Measurements from ENCODE around the gene KLHL29. TPM values are rescaled to one million over a fixed set of nuclear protein-coding genes. Genes with fewer than 3 reads are reported as not detected.

The KLHL29 gene
- total RNA-seq, 4 donors from 2014 or later, result 10.1 to 27.3 (median 15.7) TPM

DNA sequence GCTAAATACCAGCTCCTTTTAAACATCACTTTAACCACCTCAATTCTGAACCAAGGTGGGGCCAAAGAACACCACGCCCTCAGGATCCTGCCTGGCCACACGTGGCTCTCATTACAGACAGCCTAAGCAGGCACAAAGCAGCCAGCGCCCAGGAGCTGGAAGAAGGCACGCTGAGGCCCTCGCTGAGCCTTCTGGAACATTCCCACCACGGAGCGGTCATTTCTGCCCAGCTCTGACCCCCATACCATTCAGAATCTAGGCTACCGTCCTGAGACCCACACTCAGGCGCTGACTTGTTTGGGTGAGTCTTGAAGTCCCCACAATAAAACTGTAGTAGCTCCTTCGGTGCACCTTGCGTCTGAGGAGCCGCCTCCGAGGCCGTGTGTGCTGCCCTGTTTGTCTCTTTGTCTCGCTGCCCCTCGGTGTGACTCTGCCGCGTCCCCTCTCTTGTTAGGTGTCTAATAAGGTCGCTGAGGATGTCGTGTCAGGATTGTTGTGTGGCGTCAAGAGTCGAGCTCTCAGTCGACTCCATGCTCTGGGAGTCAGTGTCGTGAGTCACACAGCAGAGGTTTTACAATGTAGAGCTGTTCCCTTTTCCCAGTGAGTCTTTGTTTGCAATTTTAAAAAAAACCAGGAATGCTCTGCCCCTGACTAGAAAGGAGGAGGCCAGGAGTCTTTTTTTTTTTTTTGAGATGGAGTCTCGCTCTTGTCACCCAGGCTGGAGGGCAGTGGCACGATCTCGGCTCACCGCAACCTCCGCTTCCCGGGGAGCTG is 242.4 kb downstream of the KLHL29 start:
- TF ChIP-seq POLR2A (IDR thresholded peaks at IDR 0.05), result no peak
- TF ChIP-seq, protein P1, sequence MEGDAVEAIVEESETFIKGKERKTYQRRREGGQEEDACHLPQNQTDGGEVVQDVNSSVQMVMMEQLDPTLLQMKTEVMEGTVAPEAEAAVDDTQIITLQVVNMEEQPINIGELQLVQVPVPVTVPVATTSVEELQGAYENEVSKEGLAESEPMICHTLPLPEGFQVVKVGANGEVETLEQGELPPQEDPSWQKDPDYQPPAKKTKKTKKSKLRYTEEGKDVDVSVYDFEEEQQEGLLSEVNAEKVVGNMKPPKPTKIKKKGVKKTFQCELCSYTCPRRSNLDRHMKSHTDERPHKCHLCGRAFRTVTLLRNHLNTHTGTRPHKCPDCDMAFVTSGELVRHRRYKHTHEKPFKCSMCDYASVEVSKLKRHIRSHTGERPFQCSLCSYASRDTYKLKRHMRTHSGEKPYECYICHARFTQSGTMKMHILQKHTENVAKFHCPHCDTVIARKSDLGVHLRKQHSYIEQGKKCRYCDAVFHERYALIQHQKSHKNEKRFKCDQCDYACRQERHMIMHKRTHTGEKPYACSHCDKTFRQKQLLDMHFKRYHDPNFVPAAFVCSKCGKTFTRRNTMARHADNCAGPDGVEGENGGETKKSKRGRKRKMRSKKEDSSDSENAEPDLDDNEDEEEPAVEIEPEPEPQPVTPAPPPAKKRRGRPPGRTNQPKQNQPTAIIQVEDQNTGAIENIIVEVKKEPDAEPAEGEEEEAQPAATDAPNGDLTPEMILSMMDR (IDR thresholded peaks at IDR 0.05), result no peak
- 84 to 86% methylated on average over 30 of the region's 30 CpGs for WGBS, 2 donors
- DNase-seq (ENCODE audit: low spot score in 2 of 2), result no peak
- H3K4me3 ChIP-seq (ENCODE audit: low read depth, poor library complexity, severe bottlenecking), result no peak overlapping the region
- intact Hi-C loops (cut with DNase I; ENCODE audit: low total_unique reads), result no loop called here

DNA sequence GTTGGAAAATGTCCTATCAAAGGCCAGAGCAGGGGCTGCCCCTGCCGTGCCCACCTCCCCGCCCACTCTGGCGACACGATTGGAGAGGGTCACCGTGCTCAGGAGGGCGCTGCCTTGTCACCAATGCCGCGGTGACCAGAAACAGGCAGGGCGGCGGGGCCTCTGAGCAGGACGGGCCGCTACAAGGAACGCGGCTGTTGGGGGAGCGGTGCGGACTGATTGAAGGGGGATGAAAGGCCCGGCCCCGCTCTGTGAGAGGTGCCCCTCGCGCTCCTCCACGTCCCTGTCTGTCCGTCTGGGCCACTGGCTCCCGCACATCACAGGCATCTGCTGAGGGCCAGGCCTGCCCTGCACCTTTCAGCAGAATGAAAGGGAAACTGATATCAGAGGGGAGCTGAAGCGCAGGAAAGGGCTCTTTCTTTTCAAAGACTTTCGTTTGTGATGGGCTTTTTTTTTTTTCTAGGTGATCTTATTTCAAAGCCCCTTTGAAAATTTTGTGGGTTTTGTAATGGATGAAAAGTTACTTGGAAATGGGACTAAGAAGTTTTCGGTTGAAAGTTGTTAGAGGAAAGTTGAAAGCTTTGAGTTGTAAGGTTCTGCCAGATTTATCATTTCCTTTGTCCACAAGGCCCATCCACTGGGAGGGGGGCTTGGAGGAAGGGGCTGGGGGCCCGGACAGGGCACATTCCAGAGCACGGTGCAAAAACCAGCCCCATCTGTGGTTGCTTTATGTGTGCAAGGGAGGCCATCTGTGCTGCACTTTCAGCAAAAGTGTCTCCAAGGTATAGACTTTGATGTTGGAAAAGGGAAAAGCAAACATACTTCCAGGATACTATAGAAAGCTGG is 244.2 kb downstream of the KLHL29 start:
- intact Hi-C loops (cut with DNase I; ENCODE audit: low total_unique reads), result no loop called here
- H3K4me3 ChIP-seq (ENCODE audit: low read depth, poor library complexity, severe bottlenecking), result no peak overlapping the region
- no peak for DNase-seq (ENCODE audit: low spot score in 2 of 2)
- no peak for TF ChIP-seq POLR2A (IDR thresholded peaks at IDR 0.05)
- TF ChIP-seq, protein P1 (IDR thresholded peaks at IDR 0.05), result no peak
- 80 to 92% methylated on average over 25 to 28 of the region's 28 CpGs for WGBS, 2 donors

DNA sequence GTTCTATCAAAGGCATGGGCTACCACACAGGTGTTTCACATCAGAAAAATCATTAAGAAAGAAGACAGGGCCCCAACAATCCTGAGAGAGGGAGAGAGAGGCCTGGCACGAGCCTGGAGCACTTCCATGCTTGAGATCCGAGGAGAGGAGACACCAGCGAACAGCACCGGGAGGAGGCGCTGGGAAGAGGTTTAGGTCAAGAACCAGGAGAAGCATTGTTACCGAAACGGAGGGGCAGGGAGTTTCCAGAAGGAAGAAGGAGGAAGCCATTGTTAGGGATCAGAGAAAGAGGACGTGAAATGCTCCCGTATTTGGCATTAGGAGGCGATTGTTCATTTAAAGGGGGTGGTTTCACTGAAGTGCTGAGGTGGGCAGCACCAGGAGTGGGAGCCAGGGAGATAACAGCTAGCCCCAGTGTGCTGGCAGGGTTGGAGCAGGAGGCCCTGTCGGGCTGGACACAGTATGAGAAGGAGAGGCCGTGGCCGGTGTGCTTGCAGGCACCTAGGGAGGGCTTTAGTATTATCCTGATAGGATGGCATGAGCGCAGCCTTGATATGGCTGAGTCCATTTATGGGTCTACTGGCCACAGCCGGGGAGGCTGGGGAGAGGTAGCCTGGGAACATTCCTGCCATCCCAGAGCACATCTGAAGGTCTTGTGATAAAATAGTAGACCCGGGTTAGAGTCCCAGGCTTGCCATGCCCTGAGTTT is 244.9 kb downstream of the KLHL29 start:
- no peak overlapping the region for H3K4me3 ChIP-seq (ENCODE audit: low read depth, poor library complexity, severe bottlenecking)
- WGBS, 2 donors, result 89% methylated on average over 16 of the region's 16 CpGs
- TF ChIP-seq, protein P1 (IDR thresholded peaks at IDR 0.05), result no peak
- no peak for TF ChIP-seq POLR2A (IDR thresholded peaks at IDR 0.05)
- intact Hi-C loops (cut with DNase I; ENCODE audit: low total_unique reads), result no loop called here
- no peak for DNase-seq (ENCODE audit: low spot score in 2 of 2)

DNA sequence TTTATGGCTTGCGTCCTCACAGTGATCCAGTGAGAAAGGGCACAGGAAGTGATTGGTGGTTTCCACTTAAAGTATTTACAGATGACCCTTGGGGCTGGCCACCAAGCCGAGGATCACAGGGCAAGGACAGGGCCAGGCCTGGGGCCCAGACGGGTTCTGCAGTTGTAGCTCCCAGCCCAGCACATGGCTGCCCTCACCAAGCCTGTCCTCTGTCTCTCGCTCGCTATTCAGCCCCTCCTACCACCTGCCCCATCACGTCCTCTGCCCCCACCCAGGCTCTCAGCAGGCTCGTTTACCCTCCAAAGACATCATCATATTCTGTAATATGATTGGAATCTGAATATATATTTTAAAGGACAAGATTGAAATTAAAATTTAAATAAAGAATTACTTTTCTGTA is 246.0 kb downstream of the KLHL29 start:
- TF ChIP-seq, protein P1 (IDR thresholded peaks at IDR 0.05), result no peak
- TF ChIP-seq POLR2A (IDR thresholded peaks at IDR 0.05), result no peak
- no peak for DNase-seq (ENCODE audit: low spot score in 2 of 2)
- intact Hi-C loops (cut with DNase I; ENCODE audit: low total_unique reads), result no loop called here
- no peak overlapping the region for H3K4me3 ChIP-seq (ENCODE audit: low read depth, poor library complexity, severe bottlenecking)
- WGBS, 2 donors, result 81 to 83% methylated on average over 7 of the region's 7 CpGs

DNA sequence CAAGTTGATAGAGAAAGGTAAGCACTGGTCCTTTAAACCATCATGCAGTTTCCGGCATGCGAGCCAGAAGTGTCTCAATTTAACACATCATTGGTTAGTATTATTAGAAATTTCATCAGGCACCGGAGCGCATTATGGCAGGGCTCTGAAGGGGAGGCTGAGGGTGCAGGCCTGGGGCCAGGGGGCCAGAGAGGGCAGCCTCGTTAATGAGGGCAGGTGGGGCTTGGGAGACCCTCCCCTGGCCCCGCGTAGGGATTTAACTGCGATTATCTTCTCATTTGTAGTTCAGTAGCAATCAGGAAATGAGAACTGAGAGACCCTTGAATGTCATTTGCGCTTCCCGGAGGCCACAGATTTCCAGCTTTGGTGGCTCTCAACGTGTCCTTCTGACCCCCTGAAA is 246.4 kb downstream of the KLHL29 start:
- WGBS, 2 donors, result 88 to 90% methylated on average over 11 of the region's 11 CpGs
- no peak for TF ChIP-seq POLR2A (IDR thresholded peaks at IDR 0.05)
- TF ChIP-seq, protein P1 (IDR thresholded peaks at IDR 0.05), result no peak
- no peak overlapping the region for H3K4me3 ChIP-seq (ENCODE audit: low read depth, poor library complexity, severe bottlenecking)

More for the DNA sequence above, 246.4 kb downstream of the KLHL29 start:
- no peak for DNase-seq (ENCODE audit: low spot score in 2 of 2)
- intact Hi-C loops (cut with DNase I; ENCODE audit: low total_unique reads), result no loop called here
